ENCODE data around the gene CLASP1. TPM values are rescaled to one million over a fixed set of nuclear protein-coding genes. Genes with fewer than 3 reads are reported as not detected.

The CLASP1 gene
- polyA plus RNA-seq, 1 donor (not counting 4 experiments of a cell fraction or from before 2014, with no cell fraction given), result 16.7 TPM

GRCh38 chr2:121435790-121436189, 213.5 kb downstream of the CLASP1 start:
- no peaks in the 10 kb centered on the region for H3K9me1 ChIP-seq (ENCODE audit: control insufficient read depth, extremely low read depth, insufficient read depth, low read length)
- H3K27me3 ChIP-seq (ENCODE audit: control insufficient read depth, extremely low read depth, insufficient read depth, low read length), result no peaks in the 10 kb centered on the region
- H3K4me3 ChIP-seq (ENCODE audit: control insufficient read depth in 2 of 3, extremely low read depth in 1 of 3, insufficient read depth in 2 of 3, low read depth in 1 of 3, low read length in 3 of 3), result no peak overlapping the region
- no peaks in the 10 kb centered on the region for H3K9me3 ChIP-seq (ENCODE audit: control insufficient read depth, low read depth, low read length)
- no peak overlapping the region for H3K9ac ChIP-seq (ENCODE audit: control insufficient read depth, extremely low read depth, insufficient read depth, low read length)
- H3K4me2 ChIP-seq (ENCODE audit: control insufficient read depth, extremely low read depth, insufficient read depth, low read depth, low read length), result no peak overlapping the region
- no peaks in the 10 kb centered on the region for H3K4me1 ChIP-seq (ENCODE audit: control insufficient read depth, extremely low read depth, insufficient read depth, low read length)
- H3K36me3 ChIP-seq (ENCODE audit: control insufficient read depth in 2 of 2, extremely low read depth in 1 of 2, insufficient read depth in 2 of 2, low read length in 2 of 2), result peaks cover 9 to 11% of the 10 kb centered on the region in 2 experiments
- FAIRE-seq (no peak), DNase-seq (ENCODE audit: low read depth, low spot score) (no peak)
- no peak overlapping the region for H2AFZ ChIP-seq (ENCODE audit: control insufficient read depth, low read length)
- H3K79me2 ChIP-seq (ENCODE audit: control insufficient read depth, insufficient read depth, low read length), result no peaks in the 10 kb centered on the region
- no peak overlapping the region for H3K27ac ChIP-seq (ENCODE audit: control insufficient read depth, insufficient read depth, low read length)
- TF ChIP-seq EZH2 (IDR thresholded peaks at IDR 0.05; ENCODE audit: low read length), result no peak
- TF ChIP-seq CTCF (optimal IDR thresholded peaks at IDR 0.05 in 1 of 3, IDR thresholded peaks at IDR 0.05 in 1 of 3, conservative IDR thresholded peaks at IDR 0.05 in 1 of 3; ENCODE audit: extremely low read depth in 1 of 3, insufficient read depth in 2 of 3, low read length in 3 of 3), result no peak
- H4K20me1 ChIP-seq (ENCODE audit: control insufficient read depth, extremely low read depth, insufficient read depth, low read length), result no peaks in the 10 kb centered on the region
- dilution Hi-C loops (cut with MboI; ENCODE audit: extremely low pct_ligation_motif_present, low sequenced_read_pairs), result no loop called here

- H3K9ac ChIP-seq (ENCODE audit: control insufficient read depth, extremely low read depth, insufficient read depth, low read length), result no peak overlapping the region
- no peaks in the 10 kb centered on the region for H3K27me3 ChIP-seq (ENCODE audit: control insufficient read depth, extremely low read depth, insufficient read depth, low read length)
- DNase-seq (ENCODE audit: low read depth, low spot score) (no peak), FAIRE-seq (no peak)
- TF ChIP-seq CTCF (optimal IDR thresholded peaks at IDR 0.05 in 1 of 3, IDR thresholded peaks at IDR 0.05 in 1 of 3, conservative IDR thresholded peaks at IDR 0.05 in 1 of 3; ENCODE audit: extremely low read depth in 1 of 3, insufficient read depth in 2 of 3, low read length in 3 of 3) (no peak), EZH2 (IDR thresholded peaks at IDR 0.05; ENCODE audit: low read length) (no peak)
- no peaks in the 10 kb centered on the region for H3K79me2 ChIP-seq (ENCODE audit: control insufficient read depth, insufficient read depth, low read length)
- no peak overlapping the region for H3K27ac ChIP-seq (ENCODE audit: control insufficient read depth, insufficient read depth, low read length)
- H3K4me3 ChIP-seq (ENCODE audit: control insufficient read depth in 2 of 3, extremely low read depth in 1 of 3, insufficient read depth in 2 of 3, low read depth in 1 of 3, low read length in 3 of 3), result no peak overlapping the region
- dilution Hi-C loops (cut with MboI; ENCODE audit: extremely low pct_ligation_motif_present, low sequenced_read_pairs), result no loop called here
- H3K36me3 ChIP-seq (ENCODE audit: control insufficient read depth in 2 of 2, extremely low read depth in 1 of 2, insufficient read depth in 2 of 2, low read length in 2 of 2), result peaks cover 13 to 24% of the 10 kb centered on the region in 2 experiments
- H3K9me1 ChIP-seq (ENCODE audit: control insufficient read depth, extremely low read depth, insufficient read depth, low read length), result no peaks in the 10 kb centered on the region
- H4K20me1 ChIP-seq (ENCODE audit: control insufficient read depth, extremely low read depth, insufficient read depth, low read length), result no peaks in the 10 kb centered on the region
- H3K4me1 ChIP-seq (ENCODE audit: control insufficient read depth, extremely low read depth, insufficient read depth, low read length), result no peaks in the 10 kb centered on the region
- no peak overlapping the region for H3K4me2 ChIP-seq (ENCODE audit: control insufficient read depth, extremely low read depth, insufficient read depth, low read depth, low read length)
- H3K9me3 ChIP-seq (ENCODE audit: control insufficient read depth, low read depth, low read length), result no peaks in the 10 kb centered on the region
- H2AFZ ChIP-seq (ENCODE audit: control insufficient read depth, low read length), result no peak overlapping the region
These were observed 218.0 kb downstream of the CLASP1 start for GRCh38 chr2:121431214-121431613.

Measured in keratinocyte (primary cell).